ENCODE measurements around the gene CDH23.

- no peak for TF ChIP-seq ZC3H4 (CRISPR knock-in tag; IDR thresholded peaks at IDR 0.05; ENCODE audit: borderline replicate concordance)
- TF ChIP-seq HNRNPK (IDR thresholded peaks at IDR 0.05; ENCODE audit: low read depth, low read length, poor library complexity, severe bottlenecking): no peak
- no peak for TF ChIP-seq ELF1 (tag; IDR thresholded peaks at IDR 0.05)
- TF ChIP-seq NR2C2 (CRISPR knock-in tag; IDR thresholded peaks at IDR 0.05): 0 out of 2 replicates have a peak, but pooled peaks have one; percentile 9
- TF ChIP-seq NR2C2 (tag; IDR thresholded peaks at IDR 0.05): no peak
- no peak for TF ChIP-seq CREB1 (IDR thresholded peaks at IDR 0.05)
- no peak for TF ChIP-seq CREB1 (CRISPR knock-in tag; IDR thresholded peaks at IDR 0.05)
- no peak for TF ChIP-seq TARDBP (IDR thresholded peaks at IDR 0.05)
- no peak for TF ChIP-seq EZH2 (IDR thresholded peaks at IDR 0.05; ENCODE audit: borderline replicate concordance, low read depth, low read length)
- TF ChIP-seq, protein P1, sequence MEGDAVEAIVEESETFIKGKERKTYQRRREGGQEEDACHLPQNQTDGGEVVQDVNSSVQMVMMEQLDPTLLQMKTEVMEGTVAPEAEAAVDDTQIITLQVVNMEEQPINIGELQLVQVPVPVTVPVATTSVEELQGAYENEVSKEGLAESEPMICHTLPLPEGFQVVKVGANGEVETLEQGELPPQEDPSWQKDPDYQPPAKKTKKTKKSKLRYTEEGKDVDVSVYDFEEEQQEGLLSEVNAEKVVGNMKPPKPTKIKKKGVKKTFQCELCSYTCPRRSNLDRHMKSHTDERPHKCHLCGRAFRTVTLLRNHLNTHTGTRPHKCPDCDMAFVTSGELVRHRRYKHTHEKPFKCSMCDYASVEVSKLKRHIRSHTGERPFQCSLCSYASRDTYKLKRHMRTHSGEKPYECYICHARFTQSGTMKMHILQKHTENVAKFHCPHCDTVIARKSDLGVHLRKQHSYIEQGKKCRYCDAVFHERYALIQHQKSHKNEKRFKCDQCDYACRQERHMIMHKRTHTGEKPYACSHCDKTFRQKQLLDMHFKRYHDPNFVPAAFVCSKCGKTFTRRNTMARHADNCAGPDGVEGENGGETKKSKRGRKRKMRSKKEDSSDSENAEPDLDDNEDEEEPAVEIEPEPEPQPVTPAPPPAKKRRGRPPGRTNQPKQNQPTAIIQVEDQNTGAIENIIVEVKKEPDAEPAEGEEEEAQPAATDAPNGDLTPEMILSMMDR (IDR thresholded peaks at IDR 0.05 in 2 of 3, conservative IDR thresholded peaks at IDR 0.05 in 1 of 3; ENCODE audit: insufficient read depth in 2 of 3, low read depth in 1 of 3, low read length in 3 of 3): no peak
- TF ChIP-seq POLR2AphosphoS5 (IDR thresholded peaks at IDR 0.05; ENCODE audit: control insufficient read depth, insufficient read depth, low read depth, low read length): no peak
These were observed 452.8 kb downstream of the CDH23 start for GRCh38 chr10:71849461-71849908.
